Sciatic nerve (tissue), 2 donors: ENCODE measurements around the gene ABLIM1. TPM values are rescaled to one million over a fixed set of nuclear protein-coding genes. Genes with fewer than 3 reads are reported as not detected.
"Not testable (repeated sequence)": the region's sequence is repeated elsewhere in the genome, so short reads cannot be mapped to it uniquely, and the experiment has no call there.

Experiments used
- ATAC-seq: fragments of 200-7000 bp; cut with Tn5 transposase; one replicate; pipeline ENCODE4 v1.9.1; 2020; ENCODE audit warnings: mild to moderate bottlenecking, moderate library complexity
- DNase-seq: peaks from one replicate; pipeline ENCODE4 v3.0.0-alpha.2; 2020; ENCODE audit warnings: low spot score
- intact Hi-C: fragments of 100-400 bp; cut with DNase I; formaldehyde crosslinking; loops from one replicate; pipeline ENCODE4 v1.14.2; 2022
- total RNA-seq: library from RNA; stranded (reverse); fragmentation: NEBNext Ultra II Directional; extraction: Animal tissue kit (Norgen Biotek cat#: 25700); gene quantifications from one replicate; pipeline ENCODE4 v1.2.1, GENCODE V29; 2021
- donor health status: DM: no; HTN: no; CAD: no.
- donor health status: DM: no; HTN: no; CAD: no.

The ABLIM1 gene
- total RNA-seq: 140 TPM

- DNase-seq (no peak), ATAC-seq (no peak)
- intact Hi-C loops: no loop called here
Observed at GRCh38 chr10:114658175-114658574, at the start of gene ABLIM1. Gene ABLIM1, minus strand, starts transcription at chr10:114658275. Its CDS starts 75 bp downstream, at chr10:114658200.

GRCh38 chr10:114706458-114707055, 48.5 kb upstream of the ABLIM1 start:
- no peak for ATAC-seq
- intact Hi-C loops: no loop called here
- DNase-seq: no peak

GRCh38 chr10:114704679-114705078, 46.6 kb upstream of the ABLIM1 start:
- intact Hi-C loops: no loop called here
- DNase-seq: no peak
- no peak for ATAC-seq

- intact Hi-C loops: no loop called here
- ATAC-seq: peak; percentile 36
- DNase-seq: no peak
Observed at GRCh38 chr10:114703377-114704107, 45.5 kb upstream of the ABLIM1 start.

GRCh38 chr10:114698271-114699061, 40.4 kb upstream of the ABLIM1 start:
- ATAC-seq (no peak), DNase-seq (no peak)
- intact Hi-C loops: loop anchor here (10.0 kb wide), 1 partner anchor 214 kb away; no protein-coding TSS in a partner anchor

- intact Hi-C loops: loop anchor here (10.0 kb wide), 1 partner anchor 212 kb away; no protein-coding TSS in a partner anchor
Observed at GRCh38 chr10:114697061-114697598, 39.1 kb upstream of the ABLIM1 start.

GRCh38 chr10:114696301-114696700, 38.2 kb upstream of the ABLIM1 start:
- intact Hi-C loops: loop anchor here (10.0 kb wide), 1 partner anchor 212 kb away; no protein-coding TSS in a partner anchor
- ATAC-seq, DNase-seq: not testable (repeated sequence)

More at GRCh38 chr10:114697061-114697598, 39.1 kb upstream of the ABLIM1 start:
- no peak for DNase-seq
- ATAC-seq: peak; percentile 22

- no peak for DNase-seq
Observed at GRCh38 chr10:114694752-114695151, 36.7 kb upstream of the ABLIM1 start.

GRCh38 chr10:114694062-114694461, 36.0 kb upstream of the ABLIM1 start:
- intact Hi-C loops: loop anchor here (10.0 kb wide), 1 partner anchor 209 kb away; no protein-coding TSS in a partner anchor
- ATAC-seq (no peak), DNase-seq (no peak)

More at GRCh38 chr10:114694752-114695151, 36.7 kb upstream of the ABLIM1 start:
- ATAC-seq: no peak
- intact Hi-C loops: loop anchor here (10.0 kb wide), 1 partner anchor 210 kb away; no protein-coding TSS in a partner anchor

- ATAC-seq (no peak), DNase-seq (no peak)
- intact Hi-C loops: loop anchor here (10.0 kb wide), 1 partner anchor 207 kb away; no protein-coding TSS in a partner anchor
Observed at GRCh38 chr10:114691442-114691941, 33.4 kb upstream of the ABLIM1 start.

- intact Hi-C loops: no loop called here
- ATAC-seq (no peak), DNase-seq (no peak)
Observed at GRCh38 chr10:114688786-114689185, 30.7 kb upstream of the ABLIM1 start.

GRCh38 chr10:114687459-114687858, 29.4 kb upstream of the ABLIM1 start:
- intact Hi-C loops: no loop called here
- DNase-seq: no peak
- ATAC-seq: no peak

GRCh38 chr10:114686013-114686412, 27.9 kb upstream of the ABLIM1 start:
- intact Hi-C loops: no loop called here
- ATAC-seq (no peak), DNase-seq (no peak)

- DNase-seq: no peak
- intact Hi-C loops: no loop called here
- no peak for ATAC-seq
Observed at GRCh38 chr10:114685456-114685855, 27.4 kb upstream of the ABLIM1 start.

GRCh38 chr10:114684822-114685209, 26.7 kb upstream of the ABLIM1 start:
- intact Hi-C loops: no loop called here
- DNase-seq (no peak), ATAC-seq (peak; percentile 59)

- peak; percentile 67 for DNase-seq
- ATAC-seq: peak; percentile 77
- intact Hi-C loops: no loop called here
Observed at GRCh38 chr10:114684084-114684821, 26.2 kb upstream of the ABLIM1 start.

GRCh38 chr10:114683593-114683992, 25.5 kb upstream of the ABLIM1 start:
- no peak for ATAC-seq
- intact Hi-C loops: no loop called here

GRCh38 chr10:114683162-114683561, 25.1 kb upstream of the ABLIM1 start:
- intact Hi-C loops: no loop called here
- ATAC-seq (no peak), DNase-seq (no peak)

More at GRCh38 chr10:114683593-114683992, 25.5 kb upstream of the ABLIM1 start:
- no peak for DNase-seq
